OCI-LY7 (cell line): ENCODE data around the gene CFAP99. TPM values are rescaled to one million over a fixed set of nuclear protein-coding genes. Genes with fewer than 3 reads are reported as not detected.

Source experiments
- total RNA-seq, 2 experiments: library from RNA; depleted of rRNA in 1 of 2; stranded (reverse); fragments of >200 nt in 1 of 2; shearing (Covaris generic) in 1 of 2; gene quantifications; 2 replicates each; pipeline ENCODE4 v1.2.3, GENCODE V29; 2014 to 2022

The CFAP99 gene
- total RNA-seq, 2 experiments from 2014 or later: not detected

Other genes with a start within 250 kb of the CFAP99 start
- 15.9 and 20.1 TPM in 2 replicates for gene HAUS3, start 176.8 kb upstream of the CFAP99 start, total RNA-seq (2014; rRNA removed; shearing (Covaris generic))
- 21.1 and 22.2 TPM in 2 replicates for gene HAUS3, start 176.8 kb upstream of the CFAP99 start, total RNA-seq (2022)
- gene POLN, start 176.8 kb upstream of the CFAP99 start, total RNA-seq (2014; rRNA removed; shearing (Covaris generic)): 2.7 and 4.4 TPM in 2 replicates
- gene POLN, start 176.8 kb upstream of the CFAP99 start, total RNA-seq (2022): 3.5 and 4.0 TPM in 2 replicates
- gene MXD4, start 156.8 kb upstream of the CFAP99 start, total RNA-seq (2014; rRNA removed; shearing (Covaris generic)): 2.4 and 3.0 TPM in 2 replicates
- gene MXD4, start 156.8 kb upstream of the CFAP99 start, total RNA-seq (2022): 10.4 and 11.6 TPM in 2 replicates
- gene ZFYVE28, start 310 bp upstream of the CFAP99 start, total RNA-seq (2014; rRNA removed; shearing (Covaris generic)): 4.8 TPM in 1 of 2 replicates, not detected in the other
- gene ZFYVE28, start 310 bp upstream of the CFAP99 start, total RNA-seq (2022): 0.32 TPM in 1 of 2 replicates, not detected in the other
- gene RNF4, start 50.2 kb downstream of the CFAP99 start, total RNA-seq (2014; rRNA removed; shearing (Covaris generic)): 63.6 and 65.0 TPM in 2 replicates
- 76.5 and 77.5 TPM in 2 replicates for gene RNF4, start 50.2 kb downstream of the CFAP99 start, total RNA-seq (2022)
- gene FAM193A, start 117.7 kb downstream of the CFAP99 start, total RNA-seq (2014; rRNA removed; shearing (Covaris generic)): 17.1 and 17.8 TPM in 2 replicates
- gene FAM193A, start 117.7 kb downstream of the CFAP99 start, total RNA-seq (2022): 36.7 and 38.6 TPM in 2 replicates